GM13976 (cell line): Measurements from ENCODE around the gene TCF3.

Experiments
- DNase-seq: peaks from one replicate; pipeline ENCODE4 v3.0.0; 2012; ENCODE audit warnings: low spot score
- in situ Hi-C: fragments of 300-500 bp; cut with MboI; formaldehyde crosslinking; loops from one replicate; pipeline ENCODE4 v1.12.0; 2022; ENCODE audit warnings: low sequenced_read_pairs, mixed read lengths, inconsistent platforms; ENCODE audit not compliant: unreplicated experiment
- TF ChIP-seq, protein P1 (sequence below): IDR thresholded peaks from 2 replicates; pipeline ENCODE4 v1.5.1; 2012; ENCODE audit warnings: borderline replicate concordance, mild to moderate bottlenecking; ENCODE audit not compliant: insufficient read depth; ENCODE audit errors: extremely low read depth, missing control alignments, control extremely low read depth

TCF3 gene

DNA sequence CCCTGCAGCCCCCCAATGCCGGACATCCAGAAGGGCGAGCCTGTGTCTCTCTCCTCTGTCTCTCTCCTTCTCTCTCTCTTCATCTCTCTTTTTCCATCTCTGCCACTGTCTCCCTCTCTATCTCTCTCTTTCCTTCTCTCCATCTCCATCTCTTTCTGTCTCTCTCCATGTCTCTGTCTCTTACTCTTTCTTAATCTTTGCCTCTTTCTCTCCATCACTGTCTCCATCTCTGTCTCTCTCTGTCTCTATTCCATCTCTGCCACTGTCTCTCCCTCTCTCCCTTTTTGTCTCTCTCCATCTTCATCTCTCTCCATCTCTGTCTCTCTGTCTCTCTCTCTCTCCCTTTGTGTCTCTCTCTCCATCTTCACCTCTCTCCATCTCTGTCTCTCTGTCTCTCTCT lies 25.7 kb upstream of the TCF3 start:
- no peak for DNase-seq
- in situ Hi-C loops, result loop anchor here (10.0 kb wide), 1 partner anchor 87 kb away; no protein-coding TSS in a partner anchor
- TF ChIP-seq, protein P1, sequence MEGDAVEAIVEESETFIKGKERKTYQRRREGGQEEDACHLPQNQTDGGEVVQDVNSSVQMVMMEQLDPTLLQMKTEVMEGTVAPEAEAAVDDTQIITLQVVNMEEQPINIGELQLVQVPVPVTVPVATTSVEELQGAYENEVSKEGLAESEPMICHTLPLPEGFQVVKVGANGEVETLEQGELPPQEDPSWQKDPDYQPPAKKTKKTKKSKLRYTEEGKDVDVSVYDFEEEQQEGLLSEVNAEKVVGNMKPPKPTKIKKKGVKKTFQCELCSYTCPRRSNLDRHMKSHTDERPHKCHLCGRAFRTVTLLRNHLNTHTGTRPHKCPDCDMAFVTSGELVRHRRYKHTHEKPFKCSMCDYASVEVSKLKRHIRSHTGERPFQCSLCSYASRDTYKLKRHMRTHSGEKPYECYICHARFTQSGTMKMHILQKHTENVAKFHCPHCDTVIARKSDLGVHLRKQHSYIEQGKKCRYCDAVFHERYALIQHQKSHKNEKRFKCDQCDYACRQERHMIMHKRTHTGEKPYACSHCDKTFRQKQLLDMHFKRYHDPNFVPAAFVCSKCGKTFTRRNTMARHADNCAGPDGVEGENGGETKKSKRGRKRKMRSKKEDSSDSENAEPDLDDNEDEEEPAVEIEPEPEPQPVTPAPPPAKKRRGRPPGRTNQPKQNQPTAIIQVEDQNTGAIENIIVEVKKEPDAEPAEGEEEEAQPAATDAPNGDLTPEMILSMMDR, result no peak

DNA sequence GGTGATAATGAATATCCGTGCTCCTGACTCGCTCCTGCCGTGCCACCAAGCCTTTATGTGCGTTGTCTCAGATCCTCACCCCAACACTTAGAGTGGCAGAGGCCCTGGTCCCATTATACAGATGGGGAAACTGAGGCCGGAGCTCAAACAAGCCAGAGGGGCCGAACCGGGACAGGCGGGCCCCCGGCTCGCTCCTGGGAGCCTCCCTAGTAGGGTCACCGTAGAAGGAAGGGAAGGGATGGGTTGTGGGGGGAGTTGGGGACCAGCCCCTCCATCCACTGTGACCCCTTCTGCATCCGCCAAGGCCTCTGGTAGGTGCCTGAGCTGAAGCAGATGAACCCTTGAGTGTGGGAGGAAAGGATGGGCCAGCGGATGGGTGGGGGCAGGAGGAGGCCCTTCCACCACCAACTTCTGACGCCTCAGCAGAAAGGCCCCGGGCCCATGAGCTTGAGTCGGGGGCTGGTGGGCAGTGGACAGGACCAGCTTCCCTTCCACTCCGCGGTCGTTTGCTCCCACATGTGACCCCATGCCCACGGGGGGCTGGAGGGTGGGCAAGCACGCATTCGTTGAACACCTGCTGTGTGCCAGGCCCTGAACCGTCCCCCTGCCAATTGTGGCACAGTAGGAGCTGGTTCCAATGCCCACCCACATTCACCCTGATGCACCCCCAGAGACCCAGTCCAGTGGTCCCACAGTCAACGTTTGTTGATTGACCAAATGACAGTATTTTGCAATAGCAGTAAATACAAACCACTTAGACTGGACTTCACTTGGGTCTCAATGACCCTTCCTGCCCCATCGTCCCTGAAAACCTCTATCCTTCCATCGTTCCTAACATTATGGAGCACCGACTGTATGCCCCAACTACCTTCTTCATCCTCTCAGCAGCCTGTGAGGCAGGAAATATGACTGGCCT lies 24.2 kb upstream of the TCF3 start:
- in situ Hi-C loops, result loop anchor here (10.0 kb wide), 1 partner anchor 88 kb away; no protein-coding TSS in a partner anchor
- no peak for DNase-seq
- TF ChIP-seq, protein P1, result no peak

DNA sequence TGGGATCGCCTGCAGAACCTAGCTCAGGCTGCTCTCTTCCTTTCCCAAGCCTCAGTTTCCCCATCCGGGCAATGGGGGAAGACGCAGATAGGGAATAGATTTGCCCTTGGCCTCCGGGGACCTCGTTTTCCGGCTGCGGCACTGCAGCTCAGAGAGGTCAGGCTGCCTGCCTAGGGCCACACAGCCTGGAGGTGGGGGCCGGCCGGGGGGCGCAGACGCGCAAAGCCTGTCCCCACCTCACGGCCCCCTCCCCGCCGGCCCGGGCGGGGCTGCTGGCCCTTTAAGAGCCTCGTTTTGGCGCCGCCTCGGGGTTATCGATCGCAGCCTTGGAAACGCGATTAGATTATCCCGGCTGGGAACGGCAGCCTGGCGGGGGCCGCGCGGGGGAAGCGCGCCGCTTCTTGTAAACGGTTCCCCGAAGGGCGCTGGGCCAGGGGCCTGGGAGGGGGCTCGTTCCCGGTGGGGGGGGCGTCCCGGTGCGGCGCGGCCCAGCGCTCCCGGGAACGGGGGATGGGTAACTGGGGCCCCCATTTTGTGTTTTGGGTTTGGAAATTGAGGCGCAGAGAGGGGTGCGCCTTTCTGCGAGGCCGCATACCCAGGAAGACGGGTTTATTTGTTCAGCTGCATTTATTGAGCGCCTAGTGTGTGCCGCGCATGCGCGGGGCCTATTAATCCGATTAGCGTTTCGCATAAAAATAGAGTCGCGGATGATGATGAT lies 23.4 kb upstream of the TCF3 start:
- DNase-seq, result no peak
- TF ChIP-seq, protein P1, result no peak
- in situ Hi-C loops, result loop anchor here (10.0 kb wide), 1 partner anchor 89 kb away; no protein-coding TSS in a partner anchor

DNA sequence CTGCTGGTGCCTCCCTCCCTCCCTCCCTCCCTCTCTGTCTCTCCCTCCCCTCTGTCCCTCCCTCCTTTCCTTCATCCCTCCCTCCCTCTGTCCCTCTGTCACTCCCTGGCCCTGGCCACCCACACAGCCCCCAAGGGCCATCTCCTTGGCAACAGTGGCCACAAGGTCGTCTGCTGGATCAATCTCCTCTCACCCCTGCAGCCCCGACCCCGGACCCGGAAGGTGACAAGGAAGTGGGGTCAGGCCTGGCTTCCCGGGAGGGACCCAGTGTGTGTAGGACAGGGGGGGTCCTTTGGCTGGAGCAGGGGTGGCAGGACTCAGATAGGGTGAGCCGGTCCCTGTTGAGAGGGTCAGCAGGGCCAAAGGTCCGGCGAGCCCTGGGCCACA lies 21.9 kb upstream of the TCF3 start:
- in situ Hi-C loops, result loop anchor here (10.0 kb wide), 1 partner anchor 91 kb away; no protein-coding TSS in a partner anchor
- TF ChIP-seq, protein P1, result no peak
- no peak for DNase-seq

DNA sequence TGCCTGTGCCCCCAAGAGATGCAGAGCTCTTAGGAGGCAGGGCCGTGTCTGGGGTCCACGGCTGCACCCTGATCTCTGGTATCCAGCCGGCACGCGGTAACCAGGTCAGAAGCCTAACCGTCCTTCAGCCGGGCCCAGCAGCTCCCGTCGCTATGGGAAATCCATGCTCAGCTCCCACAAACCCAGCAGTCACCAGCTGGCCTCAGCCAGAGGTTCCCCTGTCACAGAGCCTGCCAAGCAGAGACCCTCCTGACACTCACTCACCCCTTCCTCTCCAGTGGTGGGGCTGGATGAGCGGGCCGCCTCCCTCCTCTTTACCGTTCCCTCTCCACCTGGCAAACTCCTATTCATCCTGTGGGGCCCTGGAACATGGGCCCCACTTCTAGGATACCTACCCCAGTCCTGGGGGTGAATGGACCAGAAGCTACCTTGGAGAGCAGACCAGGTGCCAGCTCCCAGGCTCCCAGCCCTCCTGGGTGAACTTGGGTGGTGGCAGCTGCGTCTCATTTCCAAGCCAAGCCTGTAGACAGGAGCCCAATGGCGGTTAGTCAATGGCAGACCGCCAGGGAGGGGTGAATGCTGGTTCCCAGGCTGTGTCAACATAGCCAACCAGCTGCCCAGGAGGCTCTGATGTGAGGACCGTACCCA lies 21.4 kb upstream of the TCF3 start:
- DNase-seq, result no peak
- in situ Hi-C loops, result loop anchor here (10.0 kb wide), 1 partner anchor 91 kb away; no protein-coding TSS in a partner anchor
- TF ChIP-seq, protein P1, result no peak

DNA sequence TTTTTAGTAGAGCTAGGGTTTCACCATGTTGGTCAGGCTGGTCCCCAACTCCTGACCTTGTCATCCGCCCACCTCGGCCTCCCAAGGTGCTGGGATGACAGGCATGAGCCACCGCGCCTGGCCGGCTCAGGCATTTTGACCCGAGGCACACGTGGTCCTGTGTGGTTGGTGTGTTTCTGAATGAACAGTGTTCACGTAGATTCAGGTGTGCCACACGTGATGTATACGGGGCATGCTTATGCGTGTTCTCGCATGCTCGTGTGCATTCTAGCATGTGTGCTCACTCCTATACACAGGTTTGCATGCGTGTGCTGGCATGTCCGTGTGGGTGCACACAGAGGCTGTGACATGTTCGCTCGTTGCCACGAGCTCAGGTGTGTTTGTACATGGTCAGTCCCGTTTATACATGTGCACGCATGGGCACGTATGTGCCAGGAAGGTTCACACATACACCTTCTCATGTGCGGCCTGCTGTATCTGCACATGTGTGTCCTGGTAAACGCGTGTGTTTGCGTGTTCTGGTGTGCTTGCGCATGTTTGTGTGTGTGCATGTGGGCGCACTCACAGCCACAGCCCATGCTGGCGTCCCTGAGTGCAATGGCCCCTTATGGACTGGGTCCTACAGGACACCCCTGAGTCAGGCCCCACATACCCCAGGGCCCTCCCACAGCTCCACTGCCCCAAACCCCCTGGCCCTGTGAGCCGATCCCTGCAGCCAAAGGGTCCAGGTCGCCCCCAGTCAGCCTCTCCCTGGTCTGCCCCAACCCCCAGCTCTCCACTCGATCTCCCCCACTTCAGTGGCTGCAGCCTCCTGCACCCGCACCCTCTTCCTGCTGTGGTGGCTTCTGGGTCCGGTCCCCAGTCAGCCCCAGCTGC lies 20.6 kb upstream of the TCF3 start:
- in situ Hi-C loops, result loop anchor here (10.0 kb wide), 1 partner anchor 92 kb away; no protein-coding TSS in a partner anchor
- DNase-seq, result no peak
- TF ChIP-seq, protein P1, result no peak
